ENCODE results near the gene TXNL1.
A peak's percentile ranks its signal among the peaks of the same experiment; 100 is the strongest.

Gene TXNL1

GRCh38 chr18:56652802-56653201, 14.4 kb upstream of the TXNL1 start:
- DNase-seq (ENCODE audit: low read depth), result no peak
- TF ChIP-seq, protein P1, sequence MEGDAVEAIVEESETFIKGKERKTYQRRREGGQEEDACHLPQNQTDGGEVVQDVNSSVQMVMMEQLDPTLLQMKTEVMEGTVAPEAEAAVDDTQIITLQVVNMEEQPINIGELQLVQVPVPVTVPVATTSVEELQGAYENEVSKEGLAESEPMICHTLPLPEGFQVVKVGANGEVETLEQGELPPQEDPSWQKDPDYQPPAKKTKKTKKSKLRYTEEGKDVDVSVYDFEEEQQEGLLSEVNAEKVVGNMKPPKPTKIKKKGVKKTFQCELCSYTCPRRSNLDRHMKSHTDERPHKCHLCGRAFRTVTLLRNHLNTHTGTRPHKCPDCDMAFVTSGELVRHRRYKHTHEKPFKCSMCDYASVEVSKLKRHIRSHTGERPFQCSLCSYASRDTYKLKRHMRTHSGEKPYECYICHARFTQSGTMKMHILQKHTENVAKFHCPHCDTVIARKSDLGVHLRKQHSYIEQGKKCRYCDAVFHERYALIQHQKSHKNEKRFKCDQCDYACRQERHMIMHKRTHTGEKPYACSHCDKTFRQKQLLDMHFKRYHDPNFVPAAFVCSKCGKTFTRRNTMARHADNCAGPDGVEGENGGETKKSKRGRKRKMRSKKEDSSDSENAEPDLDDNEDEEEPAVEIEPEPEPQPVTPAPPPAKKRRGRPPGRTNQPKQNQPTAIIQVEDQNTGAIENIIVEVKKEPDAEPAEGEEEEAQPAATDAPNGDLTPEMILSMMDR (IDR thresholded peaks at IDR 0.05; ENCODE audit: low read length, missing control alignments), result no peak
- H3K4me3 ChIP-seq (replicated peaks; ENCODE audit: low read depth, low read length), result no peak overlapping the region

DNA sequence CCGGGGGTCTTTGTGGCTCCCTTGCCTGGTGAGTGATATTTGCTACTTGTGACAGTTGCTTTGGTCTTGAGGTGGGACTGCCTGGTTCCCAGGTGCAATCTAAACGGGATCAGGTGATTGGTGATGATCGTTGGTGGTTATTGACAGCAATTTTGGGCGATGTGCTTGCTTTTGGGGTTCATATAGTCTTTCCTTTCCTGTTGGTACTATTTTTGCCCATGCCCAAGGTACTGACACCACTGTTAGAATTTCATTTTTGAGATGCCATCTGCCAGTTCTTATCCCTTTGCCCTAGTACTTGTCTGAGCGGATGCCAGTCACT, 13.3 kb upstream of the TXNL1 start:
- TF ChIP-seq, protein P1 (IDR thresholded peaks at IDR 0.05; ENCODE audit: low read length, missing control alignments), result no peak
- no peak for DNase-seq (ENCODE audit: low read depth)
- peak overlapping the region; percentile 98 for H3K4me3 ChIP-seq (replicated peaks; ENCODE audit: low read depth, low read length)

- H3K4me3 ChIP-seq (replicated peaks; ENCODE audit: low read depth, low read length), result peak within 1 kb of the TSS; percentile 98
- TF ChIP-seq, protein P1 (IDR thresholded peaks at IDR 0.05; ENCODE audit: low read length, missing control alignments), result no peak
- peak; percentile 99 for DNase-seq (ENCODE audit: low read depth)
Observed at GRCh38 chr18:56650944-56651770, 12.8 kb upstream of the TXNL1 start, which contains the start of gene WDR7. TSS of gene WDR7 (plus strand) at chr18:56651359. CDS start at chr18:56672516, 21,157 bp downstream.

DNA sequence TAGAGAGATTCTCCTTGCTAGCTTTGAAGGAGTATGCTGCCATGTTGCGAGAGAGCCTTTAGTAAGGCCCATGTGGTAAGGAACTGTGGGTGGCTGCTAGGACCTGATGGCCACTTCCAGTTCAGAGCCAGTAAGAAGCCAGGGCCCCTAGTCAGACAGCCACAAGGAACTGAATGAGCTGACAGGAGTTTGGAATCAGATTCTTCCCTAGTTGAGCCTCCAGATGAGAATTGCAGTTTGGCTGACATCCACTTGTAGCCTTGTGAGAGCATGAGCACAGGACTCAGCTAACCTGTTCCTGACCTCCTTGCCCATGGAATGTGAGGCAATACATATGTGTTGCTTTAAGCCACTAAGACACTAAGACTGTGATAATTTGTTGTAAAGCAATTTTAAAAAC, 11.6 kb upstream of the TXNL1 start:
- TF ChIP-seq, protein P1 (IDR thresholded peaks at IDR 0.05; ENCODE audit: low read length, missing control alignments), result no peak
- DNase-seq (ENCODE audit: low read depth), result no peak
- no peak overlapping the region for H3K4me3 ChIP-seq (replicated peaks; ENCODE audit: low read depth, low read length)

GRCh38 chr18:56647951-56648893, 9.8 kb upstream of the TXNL1 start:
- no peak for DNase-seq (ENCODE audit: low read depth)
- TF ChIP-seq, protein P1 (IDR thresholded peaks at IDR 0.05; ENCODE audit: low read length, missing control alignments), result no peak
- no peak overlapping the region for H3K4me3 ChIP-seq (replicated peaks; ENCODE audit: low read depth, low read length)

DNA sequence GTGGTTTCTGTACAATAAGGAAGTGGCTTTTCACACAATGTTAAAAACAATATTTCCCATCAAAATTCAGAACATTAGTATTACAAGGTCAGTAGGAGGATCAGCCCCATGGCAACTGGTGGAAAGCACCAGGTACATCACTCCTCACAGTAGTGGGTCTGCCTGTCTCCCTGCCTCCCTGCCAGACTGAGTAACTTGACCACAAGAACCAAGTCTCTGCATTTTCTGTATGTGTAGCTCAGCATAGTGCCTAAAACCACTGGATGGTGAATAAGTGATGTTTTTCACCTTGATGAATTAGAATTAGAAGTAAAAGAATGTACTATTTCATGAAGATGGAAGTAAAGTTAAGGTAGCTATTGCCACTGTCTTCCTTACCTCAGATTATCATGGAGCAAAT, 8.7 kb upstream of the TXNL1 start:
- TF ChIP-seq, protein P1 (IDR thresholded peaks at IDR 0.05; ENCODE audit: low read length, missing control alignments), result no peak
- DNase-seq (ENCODE audit: low read depth), result no peak
- H3K4me3 ChIP-seq (replicated peaks; ENCODE audit: low read depth, low read length), result no peak overlapping the region
